ENCODE measurements around the gene GNRHR. TPM values are rescaled to one million over a fixed set of nuclear protein-coding genes. Genes with fewer than 3 reads are reported as not detected.
"Not testable (repeated sequence)": the region's sequence is repeated elsewhere in the genome, so short reads cannot be mapped to it uniquely, and the experiment has no call there.

GNRHR gene
- total RNA-seq, 4 donors from 2014 or later, result not detected

DNA sequence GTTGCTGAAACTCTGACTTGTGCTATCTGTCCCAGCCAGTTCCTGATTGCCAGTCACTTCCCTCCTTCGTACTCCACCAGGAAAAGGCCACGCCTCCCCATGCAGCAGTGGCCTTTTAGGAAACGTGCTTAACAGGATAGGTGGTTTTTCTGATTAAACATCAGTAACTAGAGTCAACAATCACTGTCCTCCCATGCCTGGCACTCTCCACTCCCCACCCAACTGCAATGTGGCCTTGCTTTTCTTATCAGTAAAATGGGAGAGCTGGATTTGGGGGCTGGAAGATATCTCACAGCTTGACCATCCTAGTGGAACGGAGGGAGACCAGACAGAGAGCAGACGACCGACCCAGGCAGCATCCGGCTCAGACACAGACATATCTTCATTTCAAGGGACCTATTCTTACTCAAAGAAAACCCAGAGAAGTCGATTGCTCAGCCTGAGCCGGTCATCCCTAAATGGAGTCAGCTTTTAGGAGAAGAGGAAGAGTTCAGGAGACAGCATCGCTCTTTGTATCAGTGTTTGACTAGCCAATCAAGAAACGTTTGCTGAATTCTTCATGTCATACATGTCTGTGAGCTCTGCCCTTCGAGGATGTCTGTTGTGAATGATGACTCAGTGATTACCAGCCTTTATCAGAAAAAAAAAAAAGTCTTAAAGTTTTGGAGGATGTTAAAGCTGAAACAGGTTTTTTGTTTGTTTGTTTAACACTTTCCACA is 40.5 kb downstream of the GNRHR start:
- Histone ChIP-seq H3K27ac (no peak overlapping the region), H3K4me1 (no peaks in the 10 kb centered on the region), H3K36me3 (peaks cover 0 to 29% of the 10 kb centered on the region in 2 donors), H3K4me3 (no peak overlapping the region), H3K9me3 (no peaks in the 10 kb centered on the region), H3K27me3 (no peaks in the 10 kb centered on the region)
- TF ChIP-seq POLR2A (IDR thresholded peaks at IDR 0.05) (no peak), POLR2AphosphoS5 (IDR thresholded peaks at IDR 0.05) (no peak), EP300 (IDR thresholded peaks at IDR 0.05) (no peak)
- TF ChIP-seq, protein P1, sequence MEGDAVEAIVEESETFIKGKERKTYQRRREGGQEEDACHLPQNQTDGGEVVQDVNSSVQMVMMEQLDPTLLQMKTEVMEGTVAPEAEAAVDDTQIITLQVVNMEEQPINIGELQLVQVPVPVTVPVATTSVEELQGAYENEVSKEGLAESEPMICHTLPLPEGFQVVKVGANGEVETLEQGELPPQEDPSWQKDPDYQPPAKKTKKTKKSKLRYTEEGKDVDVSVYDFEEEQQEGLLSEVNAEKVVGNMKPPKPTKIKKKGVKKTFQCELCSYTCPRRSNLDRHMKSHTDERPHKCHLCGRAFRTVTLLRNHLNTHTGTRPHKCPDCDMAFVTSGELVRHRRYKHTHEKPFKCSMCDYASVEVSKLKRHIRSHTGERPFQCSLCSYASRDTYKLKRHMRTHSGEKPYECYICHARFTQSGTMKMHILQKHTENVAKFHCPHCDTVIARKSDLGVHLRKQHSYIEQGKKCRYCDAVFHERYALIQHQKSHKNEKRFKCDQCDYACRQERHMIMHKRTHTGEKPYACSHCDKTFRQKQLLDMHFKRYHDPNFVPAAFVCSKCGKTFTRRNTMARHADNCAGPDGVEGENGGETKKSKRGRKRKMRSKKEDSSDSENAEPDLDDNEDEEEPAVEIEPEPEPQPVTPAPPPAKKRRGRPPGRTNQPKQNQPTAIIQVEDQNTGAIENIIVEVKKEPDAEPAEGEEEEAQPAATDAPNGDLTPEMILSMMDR (IDR thresholded peaks at IDR 0.05), result no peak
- WGBS, 2 donors (ENCODE audit: low coverage in 1 of 2), result 66 to 70% methylated on average over 6 to 8 of the region's 12 CpGs
- ATAC-seq, result no peak

DNA sequence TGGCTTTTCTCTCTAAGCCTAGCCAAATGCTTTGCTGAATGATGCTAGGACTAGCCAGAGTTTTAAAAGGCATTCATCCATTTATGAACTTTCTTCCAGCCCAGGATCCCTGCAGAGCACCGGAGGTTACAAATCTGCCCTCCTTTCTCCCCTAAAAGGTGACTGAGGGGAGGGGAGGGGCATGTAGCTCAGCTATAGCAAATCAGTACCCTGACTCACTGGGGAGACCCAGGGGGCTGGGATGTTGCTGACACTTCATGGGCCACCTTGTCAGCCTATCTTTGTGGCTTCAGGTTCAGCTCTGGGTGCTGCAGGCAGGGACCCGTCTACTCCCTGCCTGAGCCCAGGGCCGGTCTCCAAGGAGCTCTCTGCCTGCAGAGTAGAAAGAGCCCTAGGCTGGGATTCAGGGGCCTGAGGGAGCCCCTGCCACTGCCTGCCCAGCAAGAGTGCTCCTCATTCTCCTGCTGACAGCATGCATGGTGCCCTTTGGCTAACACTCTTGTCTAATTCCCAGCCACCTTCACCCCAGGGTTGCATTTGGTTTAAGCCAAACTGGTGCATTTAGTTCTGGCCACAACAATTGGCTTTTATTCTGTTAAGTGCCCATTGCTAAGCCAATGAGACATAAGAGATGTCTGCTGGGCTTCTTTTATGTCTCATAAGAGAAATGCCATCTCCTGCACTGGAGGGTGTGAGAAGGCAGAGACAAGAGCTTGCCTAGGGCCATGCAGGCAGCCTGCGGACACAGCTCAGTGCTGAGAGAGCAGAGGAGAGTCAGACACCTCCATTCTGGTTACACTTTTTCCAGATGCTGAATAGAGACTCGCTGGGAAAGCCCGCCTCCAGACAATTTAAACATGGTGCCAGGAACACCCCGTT is 41.3 kb downstream of the GNRHR start:
- Histone ChIP-seq H3K4me1 (no peaks in the 10 kb centered on the region), H3K27ac (no peak overlapping the region), H3K9me3 (no peaks in the 10 kb centered on the region), H3K27me3 (no peaks in the 10 kb centered on the region), H3K36me3 (peaks cover 0 to 29% of the 10 kb centered on the region in 2 donors), H3K4me3 (no peak overlapping the region)
- 63 to 90% methylated on average over 2 of the region's 7 CpGs for WGBS, 2 donors (ENCODE audit: low coverage in 1 of 2)
- ATAC-seq, result no peak
- TF ChIP-seq POLR2AphosphoS5 (IDR thresholded peaks at IDR 0.05) (no peak), POLR2A (IDR thresholded peaks at IDR 0.05) (no peak), EP300 (IDR thresholded peaks at IDR 0.05) (no peak)
- TF ChIP-seq, protein P1 (IDR thresholded peaks at IDR 0.05), result no peak

DNA sequence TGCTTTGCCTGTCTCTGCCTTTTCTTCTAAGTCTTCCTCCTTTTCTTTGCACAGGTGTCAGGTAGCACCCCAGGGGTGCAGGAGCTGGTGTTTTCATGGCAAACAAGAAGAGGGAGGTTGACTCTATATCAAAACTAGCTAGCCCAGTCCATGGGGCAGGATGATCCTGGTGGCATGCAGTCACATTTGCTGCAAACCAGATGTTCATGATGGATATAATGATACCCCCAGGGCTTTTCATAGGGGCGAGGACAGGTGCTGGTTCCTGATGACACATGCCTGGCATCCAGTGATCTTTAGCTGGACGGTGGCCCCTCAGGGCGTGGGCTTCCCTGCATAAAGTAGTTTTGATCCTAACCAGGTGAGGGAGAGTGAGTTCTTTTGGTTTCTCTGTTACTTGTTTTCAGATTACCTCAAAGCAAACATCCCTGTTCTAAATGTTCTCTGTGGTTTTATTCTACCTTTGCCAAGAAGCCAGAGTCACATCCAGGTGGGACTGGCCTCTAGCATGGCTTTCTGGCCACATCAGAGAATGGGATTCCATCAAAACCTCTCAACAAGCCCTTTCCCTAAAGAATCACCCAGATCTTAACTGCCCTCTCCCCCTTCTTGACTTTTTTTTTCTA is 42.1 kb downstream of the GNRHR start:
- no peak overlapping the region for H3K4me3 ChIP-seq
- H3K27me3 ChIP-seq, result no peaks in the 10 kb centered on the region
- no peaks in the 10 kb centered on the region for H3K9me3 ChIP-seq
- H3K36me3 ChIP-seq, result peaks cover 0 to 24% of the 10 kb centered on the region in 2 donors
- TF ChIP-seq POLR2AphosphoS5 (IDR thresholded peaks at IDR 0.05) (no peak), EP300 (IDR thresholded peaks at IDR 0.05) (no peak), POLR2A (IDR thresholded peaks at IDR 0.05) (no peak)
- TF ChIP-seq, protein P1 (IDR thresholded peaks at IDR 0.05), result no peak
- WGBS, 2 donors (ENCODE audit: low coverage in 1 of 2), result no CpG with 5 or more reads among the region's 3 CpGs
- H3K27ac ChIP-seq, result no peak overlapping the region
- no peaks in the 10 kb centered on the region for H3K4me1 ChIP-seq
- ATAC-seq, result no peak

DNA sequence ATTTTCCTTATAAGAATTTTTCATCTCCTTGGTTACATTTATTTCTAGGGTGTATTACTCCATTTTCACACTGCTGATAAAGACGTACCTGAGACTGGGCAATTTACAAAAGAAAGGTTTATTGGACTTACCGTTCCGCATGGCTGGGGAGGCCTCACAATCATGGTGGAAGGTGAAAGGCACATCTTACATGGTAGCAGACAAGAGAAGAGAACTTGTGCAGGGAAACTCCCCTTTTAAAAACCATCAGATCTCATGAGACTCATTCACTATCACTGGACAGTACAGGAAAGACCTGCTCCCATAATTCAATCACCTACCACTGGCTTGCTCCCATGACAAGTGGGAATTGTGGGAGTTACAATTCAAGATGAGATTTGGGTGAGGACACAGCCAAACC is 47.5 kb downstream of the GNRHR start:
- H3K4me3 ChIP-seq, H3K27me3 ChIP-seq, H3K4me1 ChIP-seq, ATAC-seq, H3K9me3 ChIP-seq, H3K27ac ChIP-seq, H3K36me3 ChIP-seq: not testable (repeated sequence)
- WGBS, 2 donors (ENCODE audit: low coverage in 1 of 2), result 94 to 100% methylated on average over 3 of the region's 3 CpGs

DNA sequence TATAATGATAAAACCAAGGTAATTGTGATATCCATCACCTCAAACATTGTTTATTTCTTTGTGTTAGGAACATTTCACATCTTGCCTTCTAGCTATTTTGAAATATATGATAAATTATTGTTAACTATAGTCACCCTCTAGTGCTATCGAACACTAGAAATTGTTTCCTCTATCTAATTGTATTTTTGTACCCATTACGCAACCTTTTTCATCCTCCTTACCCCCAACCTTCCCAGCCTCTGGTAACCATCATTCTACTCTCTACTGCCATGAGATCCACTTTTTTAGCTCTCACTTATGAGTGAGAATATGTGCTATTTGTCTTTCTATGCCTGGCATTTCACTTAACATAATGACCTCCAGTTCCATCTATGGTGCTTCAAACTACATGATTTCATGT is 49.3 kb downstream of the GNRHR start:
- WGBS, 2 donors (ENCODE audit: low coverage in 1 of 2), result 65 to 94% methylated on average over 2 of the region's 2 CpGs
- Histone ChIP-seq H3K4me3 (no peak overlapping the region), H3K9me3 (no peaks in the 10 kb centered on the region), H3K36me3 (peaks cover 0 to under 1% of the 10 kb centered on the region in 2 donors), H3K27me3 (no peaks in the 10 kb centered on the region), H3K27ac (no peak overlapping the region), H3K4me1 (peaks cover 4 to 17% (median 5%) of the 10 kb centered on the region in 3 donors)
- TF ChIP-seq, protein P1 (IDR thresholded peaks at IDR 0.05), result no peak
- no peak for TF ChIP-seq POLR2AphosphoS5 (IDR thresholded peaks at IDR 0.05)
- TF ChIP-seq POLR2A (IDR thresholded peaks at IDR 0.05), result no peak
- no peak for TF ChIP-seq EP300 (IDR thresholded peaks at IDR 0.05)
- no peak for ATAC-seq
